ENCODE measurements around the gene SORCS3. TPM values are rescaled to one million over a fixed set of nuclear protein-coding genes. Genes with fewer than 3 reads are reported as not detected.

The SORCS3 gene
- total and polyA plus RNA-seq, 4 donors: 0.93 TPM; not detected in 3

GRCh38 chr10:104666106-104666505, 25.0 kb downstream of the SORCS3 start:
- Histone ChIP-seq H3K9ac (ENCODE audit: low read depth in 1 of 2, low read length in 2 of 2) (no peak overlapping the region), H3K27me3 (ENCODE audit: control insufficient read depth in 4 of 4, insufficient read depth in 4 of 4, low read length in 3 of 4) (peaks cover 0 to 2% (median 0%) of the 10 kb centered on the region in 4 donors), H3K4me3 (ENCODE audit: low read depth in 1 of 3, low read length in 3 of 3) (no peak overlapping the region), H3K4me1 (ENCODE audit: control insufficient read depth in 4 of 4, insufficient read depth in 4 of 4, low read length in 3 of 4) (no peaks in the 10 kb centered on the region), H3K36me3 (ENCODE audit: control insufficient read depth in 4 of 4, insufficient read depth in 3 of 4, low read depth in 1 of 4, low read length in 3 of 4) (no peaks in the 10 kb centered on the region), H3K27ac (ENCODE audit: low read depth in 1 of 2, low read length in 2 of 2) (no peak overlapping the region), H3K9me3 (ENCODE audit: control insufficient read depth in 4 of 4, low read length in 3 of 4) (peaks cover 0 to 6% (median 0%) of the 10 kb centered on the region in 4 donors)
- WGBS: 80% methylated on average over 5 of the region's 5 CpGs
- no peak for DNase-seq (ENCODE audit: low spot score)
- TF ChIP-seq HNF4G (IDR thresholded peaks at IDR 0.05) (no peak), GABPA (IDR thresholded peaks at IDR 0.05 in 1 of 2, conservative IDR thresholded peaks at IDR 0.05 in 1 of 2) (no peak), REST (IDR thresholded peaks at IDR 0.05) (no peak), SP1 (IDR thresholded peaks at IDR 0.05) (no peak), RXRA (IDR thresholded peaks at IDR 0.05) (no peak)
- TF ChIP-seq, protein P1, sequence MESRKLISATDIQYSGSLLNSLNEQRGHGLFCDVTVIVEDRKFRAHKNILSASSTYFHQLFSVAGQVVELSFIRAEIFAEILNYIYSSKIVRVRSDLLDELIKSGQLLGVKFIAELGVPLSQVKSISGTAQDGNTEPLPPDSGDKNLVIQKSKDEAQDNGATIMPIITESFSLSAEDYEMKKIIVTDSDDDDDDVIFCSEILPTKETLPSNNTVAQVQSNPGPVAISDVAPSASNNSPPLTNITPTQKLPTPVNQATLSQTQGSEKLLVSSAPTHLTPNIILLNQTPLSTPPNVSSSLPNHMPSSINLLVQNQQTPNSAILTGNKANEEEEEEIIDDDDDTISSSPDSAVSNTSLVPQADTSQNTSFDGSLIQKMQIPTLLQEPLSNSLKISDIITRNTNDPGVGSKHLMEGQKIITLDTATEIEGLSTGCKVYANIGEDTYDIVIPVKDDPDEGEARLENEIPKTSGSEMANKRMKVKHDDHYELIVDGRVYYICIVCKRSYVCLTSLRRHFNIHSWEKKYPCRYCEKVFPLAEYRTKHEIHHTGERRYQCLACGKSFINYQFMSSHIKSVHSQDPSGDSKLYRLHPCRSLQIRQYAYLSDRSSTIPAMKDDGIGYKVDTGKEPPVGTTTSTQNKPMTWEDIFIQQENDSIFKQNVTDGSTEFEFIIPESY (IDR thresholded peaks at IDR 0.05): no peak

- peaks cover 0 to 4% (median 2%) of the 10 kb centered on the region in 4 donors for H3K27me3 ChIP-seq (ENCODE audit: control insufficient read depth in 4 of 4, insufficient read depth in 4 of 4, low read length in 3 of 4)
- DNase-seq (ENCODE audit: low spot score): no peak
- H3K9me3 ChIP-seq (ENCODE audit: control insufficient read depth in 4 of 4, low read length in 3 of 4): peaks cover 0 to 3% (median 1%) of the 10 kb centered on the region in 4 donors
- no peak overlapping the region for H3K9ac ChIP-seq (ENCODE audit: low read depth in 1 of 2, low read length in 2 of 2)
- H3K36me3 ChIP-seq (ENCODE audit: control insufficient read depth in 4 of 4, insufficient read depth in 3 of 4, low read depth in 1 of 4, low read length in 3 of 4): no peaks in the 10 kb centered on the region
- no peak overlapping the region for H3K27ac ChIP-seq (ENCODE audit: low read depth in 1 of 2, low read length in 2 of 2)
- no peak for TF ChIP-seq GABPA (IDR thresholded peaks at IDR 0.05 in 1 of 2, conservative IDR thresholded peaks at IDR 0.05 in 1 of 2)
- TF ChIP-seq, protein P1 (IDR thresholded peaks at IDR 0.05): no peak
- TF ChIP-seq, protein P2, sequence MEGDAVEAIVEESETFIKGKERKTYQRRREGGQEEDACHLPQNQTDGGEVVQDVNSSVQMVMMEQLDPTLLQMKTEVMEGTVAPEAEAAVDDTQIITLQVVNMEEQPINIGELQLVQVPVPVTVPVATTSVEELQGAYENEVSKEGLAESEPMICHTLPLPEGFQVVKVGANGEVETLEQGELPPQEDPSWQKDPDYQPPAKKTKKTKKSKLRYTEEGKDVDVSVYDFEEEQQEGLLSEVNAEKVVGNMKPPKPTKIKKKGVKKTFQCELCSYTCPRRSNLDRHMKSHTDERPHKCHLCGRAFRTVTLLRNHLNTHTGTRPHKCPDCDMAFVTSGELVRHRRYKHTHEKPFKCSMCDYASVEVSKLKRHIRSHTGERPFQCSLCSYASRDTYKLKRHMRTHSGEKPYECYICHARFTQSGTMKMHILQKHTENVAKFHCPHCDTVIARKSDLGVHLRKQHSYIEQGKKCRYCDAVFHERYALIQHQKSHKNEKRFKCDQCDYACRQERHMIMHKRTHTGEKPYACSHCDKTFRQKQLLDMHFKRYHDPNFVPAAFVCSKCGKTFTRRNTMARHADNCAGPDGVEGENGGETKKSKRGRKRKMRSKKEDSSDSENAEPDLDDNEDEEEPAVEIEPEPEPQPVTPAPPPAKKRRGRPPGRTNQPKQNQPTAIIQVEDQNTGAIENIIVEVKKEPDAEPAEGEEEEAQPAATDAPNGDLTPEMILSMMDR (IDR thresholded peaks at IDR 0.05; ENCODE audit: low read depth, low read length, missing input control): no peak
- no peak for TF ChIP-seq EGR1 (IDR thresholded peaks at IDR 0.05; ENCODE audit: low read depth in 2 of 2)
- no peak for TF ChIP-seq YY1 (IDR thresholded peaks at IDR 0.05)
- TF ChIP-seq RXRA (IDR thresholded peaks at IDR 0.05): no peak
- TF ChIP-seq HNF4A (conservative IDR thresholded peaks at IDR 0.05): no peak
- TF ChIP-seq FOXA1 (IDR thresholded peaks at IDR 0.05): no peak
- no peak for TF ChIP-seq HNF4G (IDR thresholded peaks at IDR 0.05)
- no peak for TF ChIP-seq JUND (IDR thresholded peaks at IDR 0.05)
- TF ChIP-seq TAF1 (conservative IDR thresholded peaks at IDR 0.05): no peak
- TF ChIP-seq SP1 (IDR thresholded peaks at IDR 0.05): no peak
- TF ChIP-seq MAX (IDR thresholded peaks at IDR 0.05): no peak
- TF ChIP-seq NR2F2 (IDR thresholded peaks at IDR 0.05): no peak
- TF ChIP-seq, protein P3, sequence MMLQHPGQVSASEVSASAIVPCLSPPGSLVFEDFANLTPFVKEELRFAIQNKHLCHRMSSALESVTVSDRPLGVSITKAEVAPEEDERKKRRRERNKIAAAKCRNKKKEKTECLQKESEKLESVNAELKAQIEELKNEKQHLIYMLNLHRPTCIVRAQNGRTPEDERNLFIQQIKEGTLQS (IDR thresholded peaks at IDR 0.05): no peak
- TF ChIP-seq FOXA2 (IDR thresholded peaks at IDR 0.05): no peak
- no peak for TF ChIP-seq RAD21 (IDR thresholded peaks at IDR 0.05)
- TF ChIP-seq REST (IDR thresholded peaks at IDR 0.05): no peak
- H3K4me1 ChIP-seq (ENCODE audit: control insufficient read depth in 4 of 4, insufficient read depth in 4 of 4, low read length in 3 of 4): no peaks in the 10 kb centered on the region
- 90% methylated on average over 1 of the region's 1 CpG for WGBS
- no peak overlapping the region for H3K4me3 ChIP-seq (ENCODE audit: low read depth in 1 of 3, low read length in 3 of 3)
Observed at GRCh38 chr10:104676874-104677273, 35.8 kb downstream of the SORCS3 start.
